Body of pancreas (tissue), 4 donors: ENCODE data around the gene VAV2. TPM values are rescaled to one million over a fixed set of nuclear protein-coding genes. Genes with fewer than 3 reads are reported as not detected.

Source experiments
- ATAC-seq: fragments of 150-250 bp; one replicate; pipeline ENCODE4 v1.9.1; 2016
- DNase-seq, 4 donors: peaks; one replicate each; pipeline ENCODE4 v3.0.0-alpha.2; 2019
- H3K27ac ChIP-seq, 4 donors: fragments of 200-600 bp; sonication (generic); 1 replicate in 3 of 4; 2 replicates in 1 of 4; pipeline versions ENCODE4 v1.5.1 to v1.6.1; 2016 to 2019; ENCODE audit warnings: mild to moderate bottlenecking in 1 of 4, mixed read lengths in 1 of 4, moderate library complexity in 1 of 4
- H3K27me3 ChIP-seq, 2 donors: fragments of 200-600 bp; sonication (generic); one replicate each; pipeline ENCODE4 v1.6.0; 2016; ENCODE audit warnings: mild to moderate bottlenecking in 1 of 2
- H3K36me3 ChIP-seq, 2 donors: fragments of 200-600 bp; sonication (generic); replicated peaks in 1 of 2; 2 replicates each; pipeline ENCODE4 v1.5.1; 2016; ENCODE audit warnings: low read depth in 2 of 2; ENCODE audit not compliant: insufficient read depth in 1 of 2
- H3K4me1 ChIP-seq: fragments of 200-600 bp; sonication (generic); one replicate; pipeline ENCODE4 v1.6.0; 2016
- H3K4me3 ChIP-seq, 2 donors: fragments of 200-600 bp; sonication (generic); 1 replicate in 1 of 2; 2 replicates in 1 of 2; pipeline ENCODE4 v1.5.1; 2016 to 2019
- H3K9me3 ChIP-seq, 3 donors: fragments of 200-600 bp; sonication (generic); 1 replicate in 2 of 3; 2 replicates in 1 of 3; pipeline ENCODE4 v1.5.1; 2016
- POLR2A ChIP-seq, 3 donors: fragments of 450-650 bp; IDR thresholded peaks; one replicate each; pipeline ENCODE4 v1.6.1; 2016; ENCODE audit warnings: antibody characterized with exemption in 3 of 3, mild to moderate bottlenecking in 2 of 3
- WGBS, 2 donors: methylation state at CpG; one replicate each; pipeline ENCODE4 v1.1.5; 2017; 5-methylcytosine and 5-hydroxymethylcytosine counted together
- intact Hi-C: fragments of 100-400 bp; cut with DNase I; formaldehyde crosslinking; loops from one replicate; pipeline ENCODE4 v1.15.1; 2023
- total RNA-seq, 2 donors: library from RNA; depleted of rRNA; stranded (reverse); fragments of >200 nt; gene quantifications; one replicate each; pipeline ENCODE4 v1.1.0, GENCODE V29; 2016
- TF ChIP-seq, protein P1 (sequence below), 7 experiments: fragments of 450-650 bp in 4 of 7; fragments of 200-600 bp in 3 of 7; sonication (generic) in 3 of 7; IDR thresholded peaks; one replicate each; pipeline ENCODE4 v1.5.1; 2016 to 2019; ENCODE audit warnings: antibody characterized with exemption in 7 of 7

Gene VAV2
- total RNA-seq, 2 donors from 2014 or later = 31.6 to 32.3 TPM

DNA sequence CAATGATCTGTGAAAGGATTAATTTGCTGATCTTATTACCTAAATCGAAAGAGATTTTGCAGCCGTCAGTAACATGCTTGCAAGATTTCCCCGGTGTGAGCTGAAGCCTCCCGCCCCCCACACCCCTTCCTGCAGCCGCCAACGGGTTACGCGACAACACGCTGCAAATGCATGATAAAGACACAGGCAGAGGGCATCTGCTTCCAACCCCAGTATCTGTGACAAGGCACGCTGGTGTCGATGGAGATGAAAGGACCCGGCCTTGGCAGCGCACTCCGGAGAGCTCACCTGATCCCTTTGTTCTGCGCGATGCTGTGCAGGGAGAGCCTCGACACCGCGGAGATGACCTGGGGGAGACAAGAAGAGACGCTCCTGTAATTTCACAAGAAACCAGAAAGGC is 131.0 kb downstream of the VAV2 start:
- Histone ChIP-seq H3K27ac (no peak overlapping the region), H3K27me3 (no peaks in the 10 kb centered on the region), H3K4me3 (no peak overlapping the region), H3K9me3 (no peaks in the 10 kb centered on the region), H3K4me1 (no peaks in the 10 kb centered on the region), H3K36me3 (peaks cover 0 to 1% of the 10 kb centered on the region in 2 donors)
- ATAC-seq = no peak
- intact Hi-C loops = no loop called here
- WGBS, 2 donors = 79 to 88% methylated on average over 20 of the region's 20 CpGs
- no peak for DNase-seq
- TF ChIP-seq, protein P1, sequence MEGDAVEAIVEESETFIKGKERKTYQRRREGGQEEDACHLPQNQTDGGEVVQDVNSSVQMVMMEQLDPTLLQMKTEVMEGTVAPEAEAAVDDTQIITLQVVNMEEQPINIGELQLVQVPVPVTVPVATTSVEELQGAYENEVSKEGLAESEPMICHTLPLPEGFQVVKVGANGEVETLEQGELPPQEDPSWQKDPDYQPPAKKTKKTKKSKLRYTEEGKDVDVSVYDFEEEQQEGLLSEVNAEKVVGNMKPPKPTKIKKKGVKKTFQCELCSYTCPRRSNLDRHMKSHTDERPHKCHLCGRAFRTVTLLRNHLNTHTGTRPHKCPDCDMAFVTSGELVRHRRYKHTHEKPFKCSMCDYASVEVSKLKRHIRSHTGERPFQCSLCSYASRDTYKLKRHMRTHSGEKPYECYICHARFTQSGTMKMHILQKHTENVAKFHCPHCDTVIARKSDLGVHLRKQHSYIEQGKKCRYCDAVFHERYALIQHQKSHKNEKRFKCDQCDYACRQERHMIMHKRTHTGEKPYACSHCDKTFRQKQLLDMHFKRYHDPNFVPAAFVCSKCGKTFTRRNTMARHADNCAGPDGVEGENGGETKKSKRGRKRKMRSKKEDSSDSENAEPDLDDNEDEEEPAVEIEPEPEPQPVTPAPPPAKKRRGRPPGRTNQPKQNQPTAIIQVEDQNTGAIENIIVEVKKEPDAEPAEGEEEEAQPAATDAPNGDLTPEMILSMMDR (IDR thresholded peaks at IDR 0.05) = no peak
- TF ChIP-seq POLR2A (IDR thresholded peaks at IDR 0.05) = no peak

DNA sequence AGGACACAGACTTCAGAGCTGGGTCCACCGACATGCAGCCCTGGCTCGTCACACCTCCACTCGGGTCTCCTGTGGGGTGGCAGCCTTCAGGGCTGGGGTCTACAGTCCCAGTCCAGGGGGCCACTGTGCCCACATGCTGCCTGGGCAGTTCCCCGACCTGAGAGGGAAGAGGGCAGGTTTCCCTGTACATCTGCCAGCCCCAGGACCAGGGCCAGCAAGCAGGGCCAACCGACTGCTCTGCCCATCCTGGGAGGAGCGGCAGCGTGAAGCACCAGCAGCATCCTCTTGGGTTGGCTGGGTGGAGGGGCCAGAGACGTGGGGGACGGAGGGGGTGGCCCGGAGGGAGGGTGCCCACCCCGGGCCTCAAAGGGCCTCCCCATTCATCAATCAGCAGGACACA is 133.4 kb downstream of the VAV2 start:
- intact Hi-C loops = no loop called here
- 88 to 91% methylated on average over 9 to 10 of the region's 11 CpGs for WGBS, 2 donors
- H3K4me1 ChIP-seq = peaks cover 10% of the 10 kb centered on the region
- TF ChIP-seq, protein P1 (IDR thresholded peaks at IDR 0.05) = no peak
- no peak for TF ChIP-seq POLR2A (IDR thresholded peaks at IDR 0.05)
- H3K4me3 ChIP-seq = no peak overlapping the region
- ATAC-seq (no peak), DNase-seq (no peak)
- H3K27ac ChIP-seq = no peak overlapping the region
- peaks cover 0 to 1% of the 10 kb centered on the region in 2 donors for H3K36me3 ChIP-seq
- H3K27me3 ChIP-seq = no peaks in the 10 kb centered on the region
- H3K9me3 ChIP-seq = no peaks in the 10 kb centered on the region

DNA sequence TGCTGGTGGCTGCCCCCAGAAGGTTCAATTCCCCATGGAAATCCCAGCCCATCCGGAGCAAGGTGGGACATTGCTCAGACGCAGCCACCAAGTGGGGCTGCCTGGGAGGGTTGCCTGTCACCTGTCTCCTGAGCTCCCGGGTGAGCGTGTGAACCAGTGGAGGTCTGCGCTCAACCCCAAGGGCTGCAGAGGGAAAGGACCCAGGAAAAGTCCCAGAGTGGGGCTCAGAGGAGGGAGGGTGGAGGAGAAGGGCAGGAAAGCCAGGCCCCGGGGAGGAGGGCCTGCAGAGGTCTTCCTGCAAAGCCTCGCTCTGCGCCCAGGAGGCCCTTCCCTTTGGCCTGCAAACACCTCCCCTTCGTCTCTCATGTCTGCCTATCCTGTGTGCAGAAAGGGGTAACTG is 134.5 kb downstream of the VAV2 start:
- Histone ChIP-seq H3K4me3 (no peak overlapping the region), H3K36me3 (peaks cover 0 to 1% of the 10 kb centered on the region in 2 donors), H3K27me3 (no peaks in the 10 kb centered on the region), H3K9me3 (no peaks in the 10 kb centered on the region), H3K4me1 (peaks cover 10% of the 10 kb centered on the region), H3K27ac (peak overlapping the region in 1 of 4 donors; percentile 81)
- TF ChIP-seq, protein P1 (IDR thresholded peaks at IDR 0.05) = no peak
- no peak for TF ChIP-seq POLR2A (IDR thresholded peaks at IDR 0.05)
- intact Hi-C loops = no loop called here
- DNase-seq (no peak), ATAC-seq (no peak)
- 96 to 100% methylated on average over 5 to 9 of the region's 9 CpGs for WGBS, 2 donors

DNA sequence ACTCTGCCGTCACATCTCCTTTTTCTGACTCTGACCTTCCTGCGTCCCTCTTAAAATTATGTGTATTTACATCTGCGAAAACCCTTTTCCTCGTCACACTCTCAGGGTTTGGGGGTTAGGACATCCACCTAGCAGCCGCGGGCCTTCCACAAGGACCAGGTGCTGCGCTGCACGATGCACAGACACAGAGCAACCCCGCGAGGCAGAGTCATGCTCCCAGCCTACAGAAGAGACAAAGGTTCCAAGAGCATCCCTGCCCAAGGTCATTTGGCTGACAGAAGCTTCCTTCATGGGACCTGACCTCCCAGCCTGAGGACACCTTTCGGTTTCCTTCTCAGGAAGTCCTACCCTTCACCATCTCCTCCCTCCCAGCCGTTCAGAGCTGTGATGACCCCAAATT is 135.3 kb downstream of the VAV2 start:
- H3K36me3 ChIP-seq = peaks cover 0 to 1% of the 10 kb centered on the region in 2 donors
- no peaks in the 10 kb centered on the region for H3K27me3 ChIP-seq
- no peak overlapping the region for H3K4me3 ChIP-seq
- 87 to 93% methylated on average over 12 of the region's 12 CpGs for WGBS, 2 donors
- H3K9me3 ChIP-seq = no peaks in the 10 kb centered on the region
- DNase-seq (no peak), ATAC-seq (no peak)
- peaks cover 10% of the 10 kb centered on the region for H3K4me1 ChIP-seq
- H3K27ac ChIP-seq = peak overlapping the region in 1 of 4 donors; percentile 81
- TF ChIP-seq, protein P1 (IDR thresholded peaks at IDR 0.05) = no peak
- intact Hi-C loops = no loop called here

DNA sequence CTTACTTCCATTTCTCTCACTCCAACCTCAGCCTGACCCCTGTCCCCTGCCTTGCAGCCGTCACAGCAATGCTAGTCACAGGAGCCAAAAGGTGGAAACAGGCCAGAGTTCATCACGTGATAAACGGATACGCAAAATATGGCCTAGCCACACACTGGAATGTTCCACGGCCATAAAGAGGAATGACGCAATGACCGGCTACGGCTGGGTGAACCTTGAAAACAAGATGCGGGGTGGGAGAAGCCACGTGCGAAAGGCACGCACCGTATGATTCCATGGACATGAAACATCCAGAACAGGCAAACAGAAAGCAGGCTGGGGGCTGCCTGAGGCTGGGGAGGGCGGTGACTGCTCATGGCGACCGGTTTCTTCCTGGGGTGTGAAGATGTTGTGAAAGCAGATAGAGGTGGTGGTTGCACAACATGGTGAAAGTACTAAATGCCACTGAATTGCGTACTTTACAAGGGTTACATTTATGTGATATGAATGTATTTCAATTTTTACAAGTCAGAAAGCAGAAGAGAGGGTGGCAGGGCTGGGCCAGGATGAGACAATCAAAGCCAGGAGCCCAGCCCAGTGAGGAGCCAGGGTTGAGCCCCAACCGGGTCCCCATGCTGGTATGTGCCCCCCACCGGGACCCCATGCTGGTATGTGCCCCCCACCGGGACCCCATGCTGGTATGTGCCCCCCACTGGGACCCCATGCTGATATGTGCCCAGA is 136.2 kb downstream of the VAV2 start:
- Histone ChIP-seq H3K36me3 (peaks cover 0 to 1% of the 10 kb centered on the region in 2 donors), H3K4me3 (no peak overlapping the region), H3K27me3 (no peaks in the 10 kb centered on the region), H3K4me1 (peaks cover 10% of the 10 kb centered on the region), H3K27ac (peak overlapping the region in 2 of 4 donors; percentile 59 to 81), H3K9me3 (no peaks in the 10 kb centered on the region)
- intact Hi-C loops = no loop called here
- 38 to 75% methylated on average over 17 to 20 of the region's 20 CpGs for WGBS, 2 donors
- peak; percentile 42 to 91 (median 62) for DNase-seq
- ATAC-seq = peak; percentile 59
- peak in 1 of 3 donors; percentile 12 for TF ChIP-seq POLR2A (IDR thresholded peaks at IDR 0.05)
- TF ChIP-seq, protein P1 (IDR thresholded peaks at IDR 0.05) = no peak
